IMR-90 (cell line): ENCODE measurements around the gene IGFBP7.

Experiments
- BHLHE40 ChIP-seq: fragments of 150-350 bp; IDR thresholded peaks from 2 replicates; pipeline ENCODE4 v1.6.1; 2016; ENCODE audit warnings: mild to moderate bottlenecking, low read depth, low read length
- CEBPB ChIP-seq: IDR thresholded peaks from 2 replicates; pipeline ENCODE4 v1.6.1; 2012; ENCODE audit warnings: low read depth, low read length, improper control_type of control experiment
- POLR2A ChIP-seq: IDR thresholded peaks from 2 replicates; pipeline ENCODE4 v1.6.1; 2012; ENCODE audit warnings: mild to moderate bottlenecking, low read depth, low read length
- RFX5 ChIP-seq: IDR thresholded peaks from 2 replicates; pipeline ENCODE4 v1.8.0; 2012; ENCODE audit warnings: low read depth, mild to moderate bottlenecking, low read length, moderate library complexity
- SMC3 ChIP-seq: fragments of 150-350 bp; IDR thresholded peaks from 2 replicates; pipeline ENCODE4 v1.6.1; 2016; ENCODE audit warnings: low read depth, mild to moderate bottlenecking, antibody characterized with exemption, low read length, moderate library complexity
- TF ChIP-seq, protein P1 (sequence below): conservative IDR thresholded peaks from 2 replicates; pipeline ENCODE4 v1.5.1; 2012; ENCODE audit warnings: mild to moderate bottlenecking, low read depth, low read length, improper control_type of control experiment
- TF ChIP-seq, protein P2 (sequence below): fragments of 150-350 bp; IDR thresholded peaks from 2 replicates; pipeline ENCODE4 v1.6.1; 2017; ENCODE audit warnings: mild to moderate bottlenecking, antibody characterized with exemption, low read length, low read depth

GRCh38 chr4:57064811-57065711, 45.1 kb downstream of the IGFBP7 start:
- no peak; the same call in 1 of the 2 replicates for TF ChIP-seq POLR2A
- TF ChIP-seq, protein P1, sequence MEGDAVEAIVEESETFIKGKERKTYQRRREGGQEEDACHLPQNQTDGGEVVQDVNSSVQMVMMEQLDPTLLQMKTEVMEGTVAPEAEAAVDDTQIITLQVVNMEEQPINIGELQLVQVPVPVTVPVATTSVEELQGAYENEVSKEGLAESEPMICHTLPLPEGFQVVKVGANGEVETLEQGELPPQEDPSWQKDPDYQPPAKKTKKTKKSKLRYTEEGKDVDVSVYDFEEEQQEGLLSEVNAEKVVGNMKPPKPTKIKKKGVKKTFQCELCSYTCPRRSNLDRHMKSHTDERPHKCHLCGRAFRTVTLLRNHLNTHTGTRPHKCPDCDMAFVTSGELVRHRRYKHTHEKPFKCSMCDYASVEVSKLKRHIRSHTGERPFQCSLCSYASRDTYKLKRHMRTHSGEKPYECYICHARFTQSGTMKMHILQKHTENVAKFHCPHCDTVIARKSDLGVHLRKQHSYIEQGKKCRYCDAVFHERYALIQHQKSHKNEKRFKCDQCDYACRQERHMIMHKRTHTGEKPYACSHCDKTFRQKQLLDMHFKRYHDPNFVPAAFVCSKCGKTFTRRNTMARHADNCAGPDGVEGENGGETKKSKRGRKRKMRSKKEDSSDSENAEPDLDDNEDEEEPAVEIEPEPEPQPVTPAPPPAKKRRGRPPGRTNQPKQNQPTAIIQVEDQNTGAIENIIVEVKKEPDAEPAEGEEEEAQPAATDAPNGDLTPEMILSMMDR: no peak
- TF ChIP-seq CEBPB: peak; percentile 52
- TF ChIP-seq, protein P2, sequence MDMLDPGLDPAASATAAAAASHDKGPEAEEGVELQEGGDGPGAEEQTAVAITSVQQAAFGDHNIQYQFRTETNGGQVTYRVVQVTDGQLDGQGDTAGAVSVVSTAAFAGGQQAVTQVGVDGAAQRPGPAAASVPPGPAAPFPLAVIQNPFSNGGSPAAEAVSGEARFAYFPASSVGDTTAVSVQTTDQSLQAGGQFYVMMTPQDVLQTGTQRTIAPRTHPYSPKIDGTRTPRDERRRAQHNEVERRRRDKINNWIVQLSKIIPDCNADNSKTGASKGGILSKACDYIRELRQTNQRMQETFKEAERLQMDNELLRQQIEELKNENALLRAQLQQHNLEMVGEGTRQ: peak; percentile 30; the same call in 1 of the 2 replicates
- TF ChIP-seq RFX5: no peak
- no peak for TF ChIP-seq SMC3
- TF ChIP-seq BHLHE40: peak; percentile 85
